ENCODE results near the gene CFAP54. TPM values are rescaled to one million over a fixed set of nuclear protein-coding genes. Genes with fewer than 3 reads are reported as not detected.

CFAP54 gene
- polyA plus RNA-seq, 3 donors, result not detected

- Histone ChIP-seq H3K27ac (ENCODE audit: low read depth in 1 of 2, low read length in 2 of 2) (no peak overlapping the region), H4K20me1 (ENCODE audit: insufficient read depth, low read length) (no peaks in the 10 kb centered on the region), H3K9ac (ENCODE audit: insufficient read depth, low read length, poor library complexity, severe bottlenecking) (no peak overlapping the region), H3K4me3 (replicated peaks in 1 of 3; ENCODE audit: low read depth in 2 of 3, low read length in 3 of 3) (no peak overlapping the region), H2AFZ (ENCODE audit: insufficient read depth, low read depth, low read length, poor library complexity, severe bottlenecking) (no peak overlapping the region), H3K4me2 (replicated peaks; ENCODE audit: extremely low read depth, low read length, poor library complexity, severe bottlenecking) (no peak overlapping the region), H3K9me3 (replicated peaks in 1 of 2; ENCODE audit: control insufficient read depth in 1 of 2, insufficient read depth in 1 of 2, low read length in 2 of 2) (no peaks in the 10 kb centered on the region), H3K27me3 (ENCODE audit: control insufficient read depth in 2 of 2, insufficient read depth in 2 of 2, low read length in 2 of 2) (no peaks in the 10 kb centered on the region), H3K4me1 (ENCODE audit: control insufficient read depth in 1 of 2, insufficient read depth in 2 of 2, low read length in 2 of 2) (no peaks in the 10 kb centered on the region), H3K79me2 (ENCODE audit: insufficient read depth, low read length) (no peaks in the 10 kb centered on the region), H3K36me3 (replicated peaks in 1 of 2; ENCODE audit: control insufficient read depth in 1 of 2, insufficient read depth in 2 of 2, low read length in 2 of 2) (no peaks in the 10 kb centered on the region)
- Mint-ChIP-seq H3K4me3 (no peak overlapping the region), H3K4me1 (no peaks in the 10 kb centered on the region), H3K36me3 (no peaks in the 10 kb centered on the region), H3K27me3 (ENCODE audit: low read depth in 3 of 3) (peaks cover 0 to 4% (median 0%) of the 10 kb centered on the region in 3 donors), H3K9me3 (peaks cover 0 to 3% (median 0%) of the 10 kb centered on the region in 7 donors), H3K27ac (no peak overlapping the region)
- WGBS (ENCODE audit: insufficient coverage), result 94% methylated on average over 6 of the region's 6 CpGs
- DNase-seq, result no peak
- intact Hi-C loops (cut with micrococcal nuclease), result no loop called here
- TF ChIP-seq, protein P1, sequence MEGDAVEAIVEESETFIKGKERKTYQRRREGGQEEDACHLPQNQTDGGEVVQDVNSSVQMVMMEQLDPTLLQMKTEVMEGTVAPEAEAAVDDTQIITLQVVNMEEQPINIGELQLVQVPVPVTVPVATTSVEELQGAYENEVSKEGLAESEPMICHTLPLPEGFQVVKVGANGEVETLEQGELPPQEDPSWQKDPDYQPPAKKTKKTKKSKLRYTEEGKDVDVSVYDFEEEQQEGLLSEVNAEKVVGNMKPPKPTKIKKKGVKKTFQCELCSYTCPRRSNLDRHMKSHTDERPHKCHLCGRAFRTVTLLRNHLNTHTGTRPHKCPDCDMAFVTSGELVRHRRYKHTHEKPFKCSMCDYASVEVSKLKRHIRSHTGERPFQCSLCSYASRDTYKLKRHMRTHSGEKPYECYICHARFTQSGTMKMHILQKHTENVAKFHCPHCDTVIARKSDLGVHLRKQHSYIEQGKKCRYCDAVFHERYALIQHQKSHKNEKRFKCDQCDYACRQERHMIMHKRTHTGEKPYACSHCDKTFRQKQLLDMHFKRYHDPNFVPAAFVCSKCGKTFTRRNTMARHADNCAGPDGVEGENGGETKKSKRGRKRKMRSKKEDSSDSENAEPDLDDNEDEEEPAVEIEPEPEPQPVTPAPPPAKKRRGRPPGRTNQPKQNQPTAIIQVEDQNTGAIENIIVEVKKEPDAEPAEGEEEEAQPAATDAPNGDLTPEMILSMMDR (IDR thresholded peaks at IDR 0.05), result no peak
Observed at GRCh38 chr12:96701856-96702255, 212.5 kb downstream of the CFAP54 start.

DNA sequence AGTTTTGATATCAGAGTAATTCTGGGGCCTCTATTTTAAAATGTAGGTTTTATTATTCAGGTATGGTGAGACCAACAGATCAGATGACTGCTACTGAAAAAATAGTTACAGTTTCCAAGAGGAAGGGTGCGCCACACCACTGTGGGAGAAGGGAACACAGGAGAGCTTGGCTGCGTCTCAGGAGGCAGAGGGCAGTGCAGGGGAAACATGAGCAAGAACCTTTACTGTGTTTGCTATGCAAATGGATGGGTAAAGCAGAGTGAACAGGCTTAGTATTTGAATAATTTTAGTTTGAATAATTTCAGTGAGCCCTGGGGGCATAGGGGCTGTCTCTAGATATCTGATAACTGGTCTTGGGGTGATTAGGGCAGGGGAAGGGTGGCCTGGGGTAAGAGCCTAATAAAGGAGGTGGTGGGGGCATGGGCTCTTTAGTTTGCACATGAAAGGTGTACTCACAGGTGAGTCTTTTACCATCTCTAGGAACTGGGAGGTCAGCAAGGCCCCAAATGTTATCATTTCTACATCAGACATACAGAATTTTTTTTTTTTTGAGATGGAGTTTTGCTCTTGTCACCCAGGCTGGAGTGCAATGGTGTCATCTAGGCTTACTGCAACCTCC, 220.9 kb downstream of the CFAP54 start:
- DNase-seq, result no peak
- Mint-ChIP-seq H3K9me3 (peaks cover 0 to 2% (median 0%) of the 10 kb centered on the region in 7 donors), H3K27ac (no peak overlapping the region), H3K4me1 (no peaks in the 10 kb centered on the region), H3K4me3 (no peak overlapping the region), H3K36me3 (no peaks in the 10 kb centered on the region), H3K27me3 (ENCODE audit: low read depth in 3 of 3) (peaks cover 1 to 2% (median 1%) of the 10 kb centered on the region in 3 donors)
- Histone ChIP-seq H3K36me3 (replicated peaks in 1 of 2; ENCODE audit: control insufficient read depth in 1 of 2, insufficient read depth in 2 of 2, low read length in 2 of 2) (no peaks in the 10 kb centered on the region), H2AFZ (ENCODE audit: insufficient read depth, low read depth, low read length, poor library complexity, severe bottlenecking) (no peak overlapping the region), H3K4me2 (replicated peaks; ENCODE audit: extremely low read depth, low read length, poor library complexity, severe bottlenecking) (no peak overlapping the region), H4K20me1 (ENCODE audit: insufficient read depth, low read length) (no peaks in the 10 kb centered on the region), H3K27ac (ENCODE audit: low read depth in 1 of 2, low read length in 2 of 2) (no peak overlapping the region), H3K9ac (ENCODE audit: insufficient read depth, low read length, poor library complexity, severe bottlenecking) (no peak overlapping the region), H3K9me3 (replicated peaks in 1 of 2; ENCODE audit: control insufficient read depth in 1 of 2, insufficient read depth in 1 of 2, low read length in 2 of 2) (no peaks in the 10 kb centered on the region), H3K4me3 (replicated peaks in 1 of 3; ENCODE audit: low read depth in 2 of 3, low read length in 3 of 3) (no peak overlapping the region), H3K4me1 (ENCODE audit: control insufficient read depth in 1 of 2, insufficient read depth in 2 of 2, low read length in 2 of 2) (no peaks in the 10 kb centered on the region), H3K27me3 (ENCODE audit: control insufficient read depth in 2 of 2, insufficient read depth in 2 of 2, low read length in 2 of 2) (no peaks in the 10 kb centered on the region), H3K79me2 (ENCODE audit: insufficient read depth, low read length) (no peaks in the 10 kb centered on the region)
- intact Hi-C loops (cut with micrococcal nuclease), result no loop called here
- 97% methylated on average over 2 of the region's 2 CpGs for WGBS (ENCODE audit: insufficient coverage)
- TF ChIP-seq, protein P1 (IDR thresholded peaks at IDR 0.05), result no peak

Data from CD14-positive monocyte (primary cell).